VCaP (cell line): ENCODE measurements around the gene COL13A1.
A peak's percentile ranks its signal among the peaks of the same experiment; 100 is the strongest.

Experiments used
- H3K27ac ChIP-seq: fragments of 450-650 bp; 2 replicates; pipeline ENCODE4 v1.5.1; 2017
- TF ChIP-seq, protein P1 (sequence below): fragments of 450-650 bp; conservative IDR thresholded peaks from 2 replicates; pipeline ENCODE4 v1.5.1; 2017; ENCODE audit warnings: mild to moderate bottlenecking, moderate library complexity

COL13A1 gene

DNA sequence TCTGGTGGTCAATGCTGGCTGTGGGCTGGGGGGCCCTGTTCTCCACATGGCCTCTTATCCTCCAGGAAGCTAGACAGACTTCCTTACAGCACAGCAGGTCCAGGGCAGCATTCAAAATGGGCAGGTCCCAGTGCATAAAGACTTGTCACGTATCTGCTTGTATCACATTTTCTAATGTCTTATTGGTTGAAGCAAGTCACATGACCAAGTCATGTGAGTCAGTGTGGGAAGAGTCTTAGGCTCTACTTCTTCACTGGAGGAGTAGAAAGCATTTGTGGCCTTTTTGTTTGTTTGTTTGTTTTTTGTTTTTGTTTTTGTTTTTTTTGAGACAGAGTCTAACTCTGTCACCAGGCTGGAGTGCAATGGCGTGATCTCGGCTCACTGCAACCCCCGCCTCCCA lies 104.7 kb downstream of the COL13A1 start:
- TF ChIP-seq, protein P1, sequence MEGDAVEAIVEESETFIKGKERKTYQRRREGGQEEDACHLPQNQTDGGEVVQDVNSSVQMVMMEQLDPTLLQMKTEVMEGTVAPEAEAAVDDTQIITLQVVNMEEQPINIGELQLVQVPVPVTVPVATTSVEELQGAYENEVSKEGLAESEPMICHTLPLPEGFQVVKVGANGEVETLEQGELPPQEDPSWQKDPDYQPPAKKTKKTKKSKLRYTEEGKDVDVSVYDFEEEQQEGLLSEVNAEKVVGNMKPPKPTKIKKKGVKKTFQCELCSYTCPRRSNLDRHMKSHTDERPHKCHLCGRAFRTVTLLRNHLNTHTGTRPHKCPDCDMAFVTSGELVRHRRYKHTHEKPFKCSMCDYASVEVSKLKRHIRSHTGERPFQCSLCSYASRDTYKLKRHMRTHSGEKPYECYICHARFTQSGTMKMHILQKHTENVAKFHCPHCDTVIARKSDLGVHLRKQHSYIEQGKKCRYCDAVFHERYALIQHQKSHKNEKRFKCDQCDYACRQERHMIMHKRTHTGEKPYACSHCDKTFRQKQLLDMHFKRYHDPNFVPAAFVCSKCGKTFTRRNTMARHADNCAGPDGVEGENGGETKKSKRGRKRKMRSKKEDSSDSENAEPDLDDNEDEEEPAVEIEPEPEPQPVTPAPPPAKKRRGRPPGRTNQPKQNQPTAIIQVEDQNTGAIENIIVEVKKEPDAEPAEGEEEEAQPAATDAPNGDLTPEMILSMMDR, result no peak
- H3K27ac ChIP-seq, result no peak overlapping the region

DNA sequence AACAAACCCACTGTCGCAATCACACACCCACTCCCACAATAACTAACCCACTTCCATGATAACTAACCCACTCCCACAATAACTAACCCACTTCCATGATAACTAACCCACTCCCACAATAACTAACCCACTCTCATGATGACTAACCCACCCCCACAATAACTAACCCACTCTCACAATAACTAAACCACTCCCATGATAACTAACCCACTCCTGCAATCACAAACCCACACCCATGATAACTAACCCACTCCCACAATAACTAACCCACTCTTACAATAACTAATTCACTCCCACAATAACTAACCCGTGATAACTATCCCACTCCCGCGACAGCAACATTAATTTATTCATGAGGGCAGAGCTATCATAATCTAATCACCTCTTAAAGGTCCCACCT lies 105.8 kb downstream of the COL13A1 start:
- no peak overlapping the region for H3K27ac ChIP-seq
- TF ChIP-seq, protein P1, result no peak

DNA sequence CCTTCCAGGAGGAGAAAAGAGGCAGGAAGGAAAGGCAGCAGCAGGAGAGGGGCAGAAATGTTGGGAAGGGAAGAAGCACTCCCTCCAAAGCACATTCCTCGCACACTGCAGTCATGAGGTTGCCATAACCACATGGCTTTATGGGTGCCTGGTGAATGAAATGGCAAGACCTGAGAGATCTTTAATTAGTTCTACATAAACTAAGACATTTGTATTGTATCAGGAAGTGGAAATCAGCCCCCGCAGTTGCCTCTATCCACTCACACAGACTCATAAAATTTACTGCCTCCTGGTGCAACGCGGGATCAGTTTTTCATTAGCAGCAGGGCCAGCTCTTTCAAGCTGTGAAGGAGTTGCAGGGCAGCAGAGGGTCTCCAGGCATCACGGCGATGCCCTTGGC lies 106.4 kb downstream of the COL13A1 start:
- no peak overlapping the region for H3K27ac ChIP-seq
- TF ChIP-seq, protein P1, result no peak

DNA sequence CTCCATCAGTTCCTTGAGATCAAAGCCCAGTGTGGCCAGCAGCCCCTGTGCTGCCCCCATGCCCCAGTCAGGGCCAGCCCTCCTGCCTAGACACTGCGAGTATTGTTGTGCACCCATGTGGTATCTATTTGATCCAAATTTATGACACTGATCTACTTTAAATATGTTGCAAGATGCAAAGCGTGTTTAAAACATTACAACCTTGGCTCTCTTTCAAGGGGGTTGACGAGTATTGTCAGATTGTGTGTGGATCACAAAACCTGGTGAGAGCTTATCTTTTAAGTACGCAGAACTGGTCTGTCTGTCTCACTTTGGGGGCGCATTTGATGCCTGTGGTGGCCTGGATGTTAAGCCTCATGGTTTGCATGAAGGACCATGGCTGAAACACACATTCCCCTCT lies 108.9 kb downstream of the COL13A1 start:
- peak overlapping the region; percentile 90 for H3K27ac ChIP-seq
- TF ChIP-seq, protein P1, result no peak

DNA sequence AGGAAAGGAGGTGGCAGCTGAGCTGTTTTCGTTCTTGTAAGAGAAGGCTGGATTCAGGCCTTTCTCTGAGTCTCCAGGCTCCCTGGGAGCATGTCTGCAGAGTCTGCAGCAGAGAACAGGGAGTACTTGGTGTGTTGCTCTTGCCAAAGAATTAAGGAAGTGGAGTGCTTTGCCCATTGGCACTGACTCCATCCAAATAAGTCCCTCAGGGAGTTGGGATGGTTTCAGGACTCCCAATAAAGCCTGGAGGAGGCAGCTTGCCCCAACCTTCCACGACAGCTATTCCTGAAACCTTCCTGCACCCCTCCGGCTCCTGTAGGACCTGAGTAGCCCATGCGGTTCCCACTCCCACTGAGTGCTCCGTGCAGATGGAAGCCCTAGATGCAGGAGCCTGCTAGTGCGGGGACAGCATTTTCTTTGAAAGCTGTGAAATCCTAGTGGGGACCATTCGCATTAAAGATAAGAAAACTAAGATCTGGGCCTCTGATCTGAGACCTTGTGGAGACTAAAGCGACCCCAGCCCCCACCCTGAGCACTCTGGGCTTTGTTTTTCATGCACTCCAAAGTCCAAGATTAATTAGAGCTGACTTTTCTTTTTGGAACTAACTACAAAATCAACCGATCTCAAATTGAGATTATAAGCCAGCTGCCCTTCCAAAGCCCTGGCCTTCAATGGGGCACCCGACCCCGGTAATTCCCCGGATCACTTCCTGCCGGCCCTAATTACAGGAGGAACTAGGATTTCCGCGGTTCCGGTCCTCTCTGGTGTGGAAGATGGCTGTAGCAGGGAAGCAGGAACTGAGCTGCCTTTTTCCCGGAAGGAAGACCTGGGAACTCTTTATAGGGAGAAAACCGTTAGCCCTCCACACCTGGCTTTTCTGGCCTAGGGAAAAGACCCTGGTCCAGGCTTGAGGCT lies 110.2 kb downstream of the COL13A1 start:
- TF ChIP-seq, protein P1, result no peak
- H3K27ac ChIP-seq, result peak overlapping the region; percentile 90

DNA sequence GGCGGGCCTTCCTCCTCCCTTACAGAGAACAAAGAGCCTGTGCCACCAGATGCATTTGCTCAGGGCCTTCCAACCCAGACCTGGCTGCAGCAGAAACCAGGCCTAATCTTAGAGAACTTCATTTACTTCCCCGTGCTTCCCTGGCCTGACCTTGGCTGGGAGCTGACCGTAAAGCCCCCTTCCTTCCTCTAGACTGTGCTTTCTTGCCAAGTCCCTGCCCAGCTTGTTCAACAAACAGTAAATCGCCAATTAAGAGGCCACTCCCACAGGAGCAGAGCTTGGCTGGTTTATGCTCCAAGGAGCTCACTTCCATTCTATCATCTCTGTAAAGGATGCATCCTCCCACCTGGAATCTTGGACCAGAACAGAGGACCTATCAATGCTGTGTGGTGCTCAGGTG lies 110.9 kb downstream of the COL13A1 start:
- TF ChIP-seq, protein P1, result no peak

DNA sequence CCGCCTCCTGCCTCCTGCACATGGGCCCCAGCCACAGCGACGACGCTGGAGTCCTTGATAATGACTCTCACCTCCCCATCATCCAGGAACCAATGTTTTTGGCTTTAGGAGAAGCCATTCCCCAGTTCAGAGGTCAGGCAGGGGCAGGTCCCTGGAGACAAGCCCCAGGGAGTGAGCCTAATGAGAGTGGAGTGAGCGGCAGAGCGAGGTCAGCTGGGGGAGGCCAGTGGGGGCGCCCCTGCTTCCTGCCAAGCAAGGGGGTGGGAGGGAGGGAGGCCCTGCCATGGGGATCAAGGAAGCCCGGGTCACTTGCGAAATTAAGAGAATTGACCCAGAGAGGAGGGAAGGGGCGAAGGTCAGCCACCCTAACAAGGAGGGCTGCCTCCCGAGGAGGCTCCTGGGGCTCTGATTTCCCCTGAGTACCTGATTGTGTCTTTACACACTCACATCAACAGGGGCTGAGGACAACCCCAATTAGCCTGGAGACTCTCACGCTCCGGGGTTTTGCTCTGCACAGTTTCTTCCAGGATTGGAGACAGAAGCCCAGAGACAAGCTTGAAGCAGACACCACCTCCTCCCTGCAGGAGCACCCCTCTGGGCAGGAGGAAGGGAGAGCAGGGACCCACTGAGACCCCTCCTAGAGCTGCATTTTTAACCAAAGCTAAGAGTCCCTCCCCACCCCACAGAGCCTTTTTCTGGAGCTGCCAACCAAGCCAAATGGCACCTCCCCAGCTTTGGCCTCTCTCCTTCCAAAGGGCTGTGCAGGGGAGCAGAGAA lies 112.1 kb downstream of the COL13A1 start:
- H3K27ac ChIP-seq, result peak overlapping the region; percentile 90
- TF ChIP-seq, protein P1, result no peak

More for the DNA sequence above, 110.9 kb downstream of the COL13A1 start:
- peak overlapping the region; percentile 90 for H3K27ac ChIP-seq
